ENCODE results near the gene CSNK1A1L.
"Not testable (repeated sequence)": the region's sequence is repeated elsewhere in the genome, so short reads cannot be mapped to it uniquely, and the experiment has no call there.

Gene CSNK1A1L

DNA sequence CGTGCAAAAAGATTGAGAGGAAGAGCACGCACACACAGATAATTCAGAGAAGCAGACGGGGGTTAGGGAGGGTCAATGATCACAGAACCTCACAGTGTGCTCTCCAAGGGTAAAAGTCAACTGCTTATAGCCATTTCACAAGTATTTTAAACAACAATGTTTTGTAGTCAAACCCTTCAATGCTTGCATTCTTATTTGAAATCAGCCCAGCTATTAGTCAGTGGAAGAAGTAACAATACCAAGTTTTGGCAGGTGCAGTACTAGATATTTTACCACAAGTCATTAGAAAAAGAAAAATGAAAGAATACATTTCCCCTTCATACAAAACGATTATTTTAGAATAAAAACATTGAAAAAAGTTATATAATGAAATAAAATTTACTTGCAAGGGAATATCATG lies 2.6 kb downstream of the CSNK1A1L start:
- DNase-seq, result no peak

DNA sequence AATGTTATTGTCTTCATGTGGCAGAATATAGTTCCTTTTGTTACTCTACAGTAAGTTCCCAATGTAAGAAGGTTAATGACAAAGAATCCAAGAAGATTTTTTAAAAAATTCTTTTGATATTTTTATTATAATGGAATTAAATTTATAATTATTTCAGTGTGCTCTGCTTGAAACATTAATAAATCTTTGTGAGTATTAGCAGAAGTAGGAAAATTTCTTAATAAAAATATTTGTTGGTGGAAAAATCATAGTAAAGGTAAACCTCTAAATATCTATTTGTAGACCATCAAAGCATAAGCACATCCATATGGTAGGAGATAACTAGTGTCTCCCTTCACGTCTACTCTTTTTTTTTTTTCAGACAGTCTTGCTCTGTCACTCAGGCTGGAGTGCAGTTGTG lies 4.3 kb downstream of the CSNK1A1L start:
- DNase-seq, result no peak

GRCh38 chr13:37100731-37101130 lies 4.7 kb downstream of the CSNK1A1L start:
- DNase-seq, result no peak

GRCh38 chr13:37097076-37097475 lies 8.4 kb downstream of the CSNK1A1L start:
- no peak for DNase-seq

DNA sequence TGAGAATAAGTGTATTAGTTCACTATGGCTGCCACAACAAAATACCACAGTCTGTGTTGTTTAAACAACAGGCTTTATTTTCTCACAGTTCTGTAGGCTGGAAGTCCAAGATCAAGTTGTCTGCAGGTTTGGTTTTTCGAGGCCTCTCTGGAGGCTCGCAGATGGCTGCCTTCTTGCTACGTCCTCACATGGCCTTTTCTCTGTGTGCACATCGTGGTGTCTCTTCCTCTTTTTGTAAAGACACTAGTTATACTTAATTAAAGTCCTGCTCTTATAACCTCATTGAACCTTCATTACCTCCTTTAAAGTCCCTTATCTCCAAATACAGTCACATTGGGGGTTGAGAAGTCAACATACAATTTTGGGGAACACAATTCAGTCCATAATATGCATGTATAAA lies 10.6 kb downstream of the CSNK1A1L start:
- no peak for DNase-seq

GRCh38 chr13:37094099-37094498 lies 11.4 kb downstream of the CSNK1A1L start:
- DNase-seq, result no peak

DNA sequence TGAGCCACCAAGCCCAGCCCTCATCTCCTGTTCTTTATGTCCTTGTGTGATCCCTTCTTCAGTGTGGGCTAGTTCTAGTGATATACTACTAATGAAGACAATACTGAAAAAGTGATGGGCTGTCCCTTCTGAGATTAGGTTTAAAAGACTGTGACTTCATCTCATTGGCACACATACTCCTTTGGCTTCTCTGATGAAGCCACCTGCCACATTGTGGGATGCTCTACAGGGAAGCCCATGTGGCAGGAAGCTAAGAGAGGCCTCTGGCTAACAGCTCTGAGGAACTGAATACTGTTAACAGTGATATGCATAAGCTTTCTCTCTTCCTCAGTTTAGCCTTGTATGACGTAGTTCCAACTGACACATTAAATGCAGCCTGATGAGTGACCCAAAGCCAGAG lies 13.6 kb downstream of the CSNK1A1L start:
- DNase-seq, result no peak

DNA sequence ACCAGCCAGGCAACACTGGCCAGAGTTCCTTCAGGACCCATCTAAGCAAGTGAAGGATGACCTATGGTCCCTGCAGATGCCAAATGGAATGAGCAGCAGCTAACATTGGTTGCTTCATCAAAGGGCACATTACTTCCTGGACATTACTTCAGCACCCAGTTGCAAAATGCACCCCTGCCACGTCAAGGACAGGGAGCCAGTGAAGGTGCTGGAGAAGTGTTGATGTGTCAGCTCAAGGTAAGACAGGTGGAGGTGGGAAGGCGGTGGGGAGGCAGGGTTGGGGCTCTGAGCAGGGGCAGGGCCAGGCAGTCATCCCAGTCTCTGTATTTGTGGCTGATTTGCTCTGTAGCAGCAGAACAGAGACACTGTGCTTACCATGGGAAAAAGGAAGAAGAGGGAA lies 14.6 kb downstream of the CSNK1A1L start:
- no peak for DNase-seq

GRCh38 chr13:37089495-37089894 lies 16.0 kb downstream of the CSNK1A1L start:
- no peak for DNase-seq

GRCh38 chr13:37087486-37087885 lies 18.0 kb downstream of the CSNK1A1L start:
- no peak for DNase-seq

GRCh38 chr13:37085606-37086005 lies 19.9 kb downstream of the CSNK1A1L start:
- no peak for DNase-seq

GRCh38 chr13:37076818-37077217 lies 28.6 kb downstream of the CSNK1A1L start:
- no peak for DNase-seq

DNA sequence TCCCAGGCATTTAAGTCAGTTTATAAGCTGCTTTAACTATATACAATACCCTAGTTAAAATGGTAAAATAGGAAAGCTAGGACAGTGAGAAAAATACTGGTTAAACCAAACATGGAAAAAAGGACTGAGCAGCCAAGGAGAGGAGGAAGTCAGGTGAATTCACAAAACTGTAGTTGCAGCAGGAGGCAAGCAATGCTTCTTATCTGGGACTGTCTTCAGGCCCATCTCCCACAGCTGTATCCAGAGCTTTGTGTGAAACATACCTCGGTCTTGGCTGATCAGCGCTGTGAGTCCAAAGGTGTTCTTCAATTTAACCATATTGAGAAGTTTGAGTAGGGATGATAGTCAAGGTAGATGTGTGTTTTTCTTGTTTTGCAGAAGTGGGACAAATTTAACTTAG lies 30.3 kb downstream of the CSNK1A1L start:
- DNase-seq, result no peak

- DNase-seq, result no peak
Observed at GRCh38 chr13:37074703-37075102, 30.8 kb downstream of the CSNK1A1L start.

- no peak for DNase-seq
Observed at GRCh38 chr13:37072024-37072423, 33.4 kb downstream of the CSNK1A1L start.

DNA sequence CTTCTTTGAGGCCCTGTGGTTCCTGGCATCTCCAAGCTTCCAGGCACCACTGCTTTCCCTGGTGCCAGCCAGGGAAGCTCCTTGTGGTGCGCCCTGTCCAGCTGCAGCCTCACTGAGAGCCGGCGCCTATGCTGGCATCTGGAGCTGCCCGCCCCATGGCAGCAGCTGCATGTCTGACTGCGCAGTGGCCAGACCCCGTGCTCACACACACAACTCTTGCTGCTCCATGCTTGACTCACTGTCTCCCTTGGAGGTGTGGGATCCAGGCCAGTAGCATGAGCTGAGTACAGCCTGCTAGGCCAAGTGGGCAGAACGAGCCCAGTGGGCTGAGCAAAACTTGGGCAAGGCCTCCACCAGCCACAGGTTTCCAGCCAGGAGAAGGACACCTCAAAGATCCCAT lies 34.5 kb downstream of the CSNK1A1L start:
- DNase-seq, result no peak

- no peak for DNase-seq
Observed at GRCh38 chr13:37070145-37070695, 35.2 kb downstream of the CSNK1A1L start.

DNA sequence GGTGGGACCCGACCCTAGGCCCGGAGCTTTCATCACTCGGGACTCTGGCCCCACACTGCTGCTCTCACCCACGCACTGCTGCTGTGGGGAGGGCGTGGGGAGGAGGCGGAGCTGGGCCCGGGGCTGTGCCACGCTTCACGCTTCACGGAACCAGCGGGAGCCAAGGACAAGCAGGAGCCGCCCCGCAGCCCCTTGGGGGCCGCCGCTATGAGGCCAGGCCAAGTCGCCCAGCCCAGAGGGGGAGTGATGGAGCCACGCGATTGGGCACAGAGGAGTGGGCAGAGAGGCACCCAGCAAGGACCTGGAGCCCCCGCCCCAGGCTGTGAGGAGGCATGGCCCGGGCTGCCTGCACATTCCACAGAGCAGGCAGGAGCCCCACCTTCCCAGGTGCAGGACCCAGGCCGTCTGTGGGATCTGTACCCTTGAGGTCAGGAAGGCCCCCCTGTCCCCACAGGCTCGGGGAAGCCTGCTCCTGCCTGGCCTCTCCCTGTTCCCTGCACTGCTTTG lies 35.8 kb downstream of the CSNK1A1L start:
- DNase-seq, result no peak

DNA sequence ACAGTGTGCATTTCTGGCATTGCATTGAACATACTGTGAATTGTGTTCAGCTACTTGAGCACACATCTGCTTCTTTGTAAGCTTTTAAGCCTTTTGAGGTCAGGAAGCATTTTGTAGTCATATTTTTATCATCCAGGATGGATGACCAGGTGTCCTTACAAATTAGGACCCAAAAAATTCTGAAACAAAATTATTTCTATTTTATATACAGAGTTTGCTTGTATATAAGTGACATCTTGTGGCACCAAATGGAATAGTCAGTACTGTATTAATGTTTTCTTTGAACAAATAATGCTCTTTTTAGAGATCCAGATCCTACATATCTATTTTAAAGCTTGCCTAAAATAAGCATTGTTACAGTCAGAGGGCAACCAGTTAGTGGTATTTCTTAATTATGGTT lies 36.5 kb downstream of the CSNK1A1L start:
- no peak for DNase-seq

DNA sequence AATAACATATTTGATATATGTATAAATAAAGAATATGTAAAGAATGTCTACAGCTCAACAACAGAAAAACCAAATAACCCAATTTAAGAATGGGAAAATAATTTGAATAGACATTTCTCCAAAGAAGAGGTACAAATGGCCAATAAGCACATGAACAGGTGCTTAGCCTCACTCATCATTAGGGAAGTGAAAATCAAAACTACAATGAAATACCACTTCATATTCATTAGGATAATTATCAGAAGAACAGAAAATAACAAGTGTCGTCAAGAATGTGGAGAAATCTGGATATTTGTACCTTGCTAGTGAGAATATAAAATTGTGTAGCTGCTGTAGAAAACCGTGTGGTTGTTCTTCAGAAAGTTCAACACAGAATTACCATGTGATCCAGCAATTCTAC lies 37.6 kb downstream of the CSNK1A1L start:
- no peak for DNase-seq

GRCh38 chr13:37065890-37066526 lies 39.5 kb downstream of the CSNK1A1L start:
- DNase-seq, result no peak

GRCh38 chr13:37059848-37060192 lies 45.6 kb downstream of the CSNK1A1L start:
- no peak for DNase-seq

DNA sequence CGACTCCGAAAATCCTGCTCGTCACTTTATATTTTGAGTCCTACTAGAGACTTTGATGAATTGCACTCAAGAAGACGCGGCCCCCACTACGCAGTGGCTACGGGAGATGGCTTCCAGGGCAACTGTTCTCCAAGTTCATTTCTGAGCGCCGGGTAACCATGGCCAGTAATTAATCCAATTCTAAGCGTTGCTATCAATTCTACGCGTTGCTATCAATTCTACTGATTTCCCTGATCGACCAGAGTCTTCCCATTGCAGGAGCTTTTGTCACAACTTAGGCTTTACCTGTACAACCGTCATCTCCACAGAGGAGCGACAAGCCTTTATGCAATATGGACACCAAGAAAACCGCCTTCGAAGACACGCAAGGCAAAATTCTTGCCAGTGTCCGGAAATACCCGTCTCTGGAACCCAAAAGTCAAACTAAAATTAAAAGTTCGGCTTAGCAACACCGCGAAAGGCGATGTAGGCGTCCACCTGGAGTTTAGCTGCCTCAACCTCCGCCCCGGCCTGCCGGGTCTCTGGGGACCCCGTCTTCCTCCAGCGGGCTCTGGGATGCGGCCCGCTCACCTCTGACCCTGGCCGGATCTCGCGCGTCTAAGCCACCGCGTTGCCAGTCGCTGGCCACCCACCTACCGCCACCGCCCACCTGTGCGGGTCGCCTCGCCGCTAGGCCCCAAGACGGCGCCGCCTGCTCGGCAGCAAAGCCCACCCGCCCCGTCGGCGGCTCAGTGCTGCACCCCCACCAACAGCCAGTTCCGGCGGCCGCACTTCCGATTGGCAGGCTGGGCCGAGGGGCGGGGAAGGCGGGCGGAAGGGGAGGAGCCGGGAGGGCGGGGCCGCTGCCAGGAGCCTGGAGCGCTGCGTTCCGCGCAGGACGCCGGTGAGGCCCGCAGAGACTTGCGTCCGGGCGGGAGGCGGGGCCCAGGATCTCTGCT lies 46.3 kb downstream of the CSNK1A1L start, which contains the start of gene SUPT20H:
Gene SUPT20H, minus strand, starts transcription at position 779 of the 938 bp plus-strand sequence. CDS start 8,198 bp downstream, outside the sequence.
- DNase-seq, result peak; percentile 92 to 93

DNA sequence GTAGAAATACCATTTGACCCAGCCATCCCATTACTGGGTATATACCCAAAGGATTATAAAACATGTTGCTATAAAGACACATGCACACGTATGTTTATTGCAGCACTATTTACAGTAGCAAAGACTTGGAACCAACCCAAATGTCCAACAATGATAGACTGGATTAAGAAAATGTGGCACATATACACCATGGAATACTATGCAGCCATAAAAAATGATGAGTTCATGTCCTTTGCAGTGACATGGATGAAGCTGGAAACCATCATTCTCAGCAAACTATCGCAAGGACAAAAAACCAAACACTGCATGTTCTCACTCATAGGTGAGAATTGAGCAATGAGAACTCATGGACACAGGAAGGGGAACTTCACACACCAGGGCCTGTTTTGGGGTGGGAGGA lies 49.2 kb downstream of the CSNK1A1L start:
- DNase-seq, result not testable (repeated sequence)
